Measurements from ENCODE around the gene MAP3K14.

Gene MAP3K14

GRCh38 chr17:45235416-45236281 is 81.2 kb downstream of the MAP3K14 start:
- peak in 1 of 2 donors; percentile 75 for DNase-seq (ENCODE audit: low read depth in 2 of 2)

- no peak for DNase-seq (ENCODE audit: low read depth in 2 of 2)
Measured at GRCh38 chr17:45234641-45235415, 82.0 kb downstream of the MAP3K14 start.

DNA sequence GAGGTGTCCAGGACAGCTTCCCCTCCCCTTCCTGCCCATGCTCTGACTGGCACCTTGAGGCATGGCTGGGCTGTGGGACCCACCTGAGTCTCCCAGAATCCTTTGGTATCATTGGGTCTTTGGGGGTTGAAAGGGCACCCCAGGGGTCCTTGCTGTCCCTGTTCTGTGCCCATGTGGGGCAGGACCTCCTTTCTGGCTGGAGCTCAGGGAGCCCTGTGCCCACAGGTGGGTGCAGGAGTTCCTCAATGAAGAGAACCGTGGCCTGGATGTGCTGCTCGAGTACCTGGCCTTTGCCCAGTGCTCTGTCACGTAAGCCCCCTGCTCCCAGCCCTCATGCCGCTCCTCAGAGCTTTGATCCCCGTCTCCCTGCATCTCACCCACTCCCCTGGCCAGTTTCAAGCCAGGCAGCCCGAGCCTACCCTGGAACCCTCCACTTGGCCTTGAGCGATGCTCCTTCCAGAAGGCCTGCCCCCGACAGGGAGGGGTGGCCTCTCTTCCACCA is 83.3 kb downstream of the MAP3K14 start:
- DNase-seq (ENCODE audit: low read depth in 2 of 2): no peak

DNA sequence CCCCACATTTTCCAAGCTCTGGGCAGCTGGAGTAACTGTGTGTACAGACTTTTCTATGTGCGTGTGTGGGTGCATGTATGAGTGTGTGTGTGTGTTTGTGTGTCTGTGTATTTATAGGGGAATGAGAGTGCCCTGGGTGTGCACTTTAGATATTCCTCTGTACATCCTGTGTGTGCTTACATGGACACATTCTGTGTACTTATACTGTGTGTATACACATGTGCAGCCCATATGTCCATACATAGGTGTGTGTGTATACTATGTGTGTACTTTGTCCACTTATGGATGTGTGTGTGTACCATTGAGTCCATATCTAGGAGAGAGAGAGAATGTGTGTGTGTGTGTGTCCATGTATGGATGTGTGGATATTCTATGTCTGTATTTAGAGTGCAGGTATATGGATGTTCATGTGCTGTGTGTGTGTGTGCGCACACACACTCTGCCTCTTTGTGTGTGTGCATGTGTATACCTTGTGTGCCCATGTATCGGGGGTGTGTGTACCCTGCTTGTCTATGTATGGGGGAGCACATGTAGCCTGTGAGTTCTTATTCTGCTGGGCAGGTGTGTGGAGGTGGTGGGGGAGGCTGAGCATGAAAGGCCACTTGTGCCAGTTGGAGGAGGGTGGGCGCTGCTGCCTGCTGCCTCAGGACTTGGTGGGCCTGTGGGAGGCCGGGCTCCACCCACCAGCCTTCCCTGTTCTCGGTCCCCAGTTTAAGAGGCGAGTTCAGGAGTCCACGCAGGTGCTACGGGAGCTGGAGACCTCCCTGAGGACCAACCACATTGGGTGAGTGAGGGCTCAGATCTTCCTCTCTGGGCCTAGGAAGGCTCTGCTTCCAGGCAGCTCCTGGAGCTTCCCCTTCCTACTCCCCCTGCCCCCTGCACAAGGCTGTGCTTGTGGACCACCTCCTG is 84.1 kb downstream of the MAP3K14 start:
- no peak for DNase-seq (ENCODE audit: low read depth in 2 of 2)

DNA sequence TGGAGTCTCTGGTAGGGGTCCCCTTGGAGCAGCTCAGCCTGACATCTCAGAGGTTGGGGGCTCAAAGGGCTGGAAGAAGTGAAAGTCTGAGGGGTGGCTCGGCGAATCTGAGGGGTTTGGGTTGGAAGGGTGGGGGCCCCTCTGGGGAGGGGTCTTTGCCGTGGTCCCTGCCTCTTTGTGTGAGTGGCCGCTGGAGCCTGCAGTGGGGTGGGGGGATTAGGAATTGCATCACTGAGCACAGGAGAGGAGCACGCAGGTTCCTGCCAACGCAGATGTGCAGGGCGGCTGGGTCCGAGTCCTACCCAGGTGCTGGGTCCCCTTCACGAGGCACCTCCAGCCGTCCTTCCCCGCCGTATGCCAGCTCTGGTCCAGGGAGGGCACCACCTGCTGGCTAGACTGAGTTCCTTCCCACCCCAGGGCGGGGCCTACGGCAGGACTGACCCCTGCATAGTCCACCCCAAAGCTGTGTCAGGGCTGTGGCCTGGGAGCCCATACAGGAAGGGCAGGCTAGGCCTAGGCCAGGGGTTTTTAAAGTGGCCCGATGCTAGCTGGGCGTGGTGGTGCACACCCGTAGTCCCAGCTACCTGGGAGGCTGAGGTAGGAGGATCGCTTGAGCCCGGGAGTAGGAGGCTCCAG is 85.2 kb downstream of the MAP3K14 start:
- no peak for DNase-seq (ENCODE audit: low read depth in 2 of 2)

DNA sequence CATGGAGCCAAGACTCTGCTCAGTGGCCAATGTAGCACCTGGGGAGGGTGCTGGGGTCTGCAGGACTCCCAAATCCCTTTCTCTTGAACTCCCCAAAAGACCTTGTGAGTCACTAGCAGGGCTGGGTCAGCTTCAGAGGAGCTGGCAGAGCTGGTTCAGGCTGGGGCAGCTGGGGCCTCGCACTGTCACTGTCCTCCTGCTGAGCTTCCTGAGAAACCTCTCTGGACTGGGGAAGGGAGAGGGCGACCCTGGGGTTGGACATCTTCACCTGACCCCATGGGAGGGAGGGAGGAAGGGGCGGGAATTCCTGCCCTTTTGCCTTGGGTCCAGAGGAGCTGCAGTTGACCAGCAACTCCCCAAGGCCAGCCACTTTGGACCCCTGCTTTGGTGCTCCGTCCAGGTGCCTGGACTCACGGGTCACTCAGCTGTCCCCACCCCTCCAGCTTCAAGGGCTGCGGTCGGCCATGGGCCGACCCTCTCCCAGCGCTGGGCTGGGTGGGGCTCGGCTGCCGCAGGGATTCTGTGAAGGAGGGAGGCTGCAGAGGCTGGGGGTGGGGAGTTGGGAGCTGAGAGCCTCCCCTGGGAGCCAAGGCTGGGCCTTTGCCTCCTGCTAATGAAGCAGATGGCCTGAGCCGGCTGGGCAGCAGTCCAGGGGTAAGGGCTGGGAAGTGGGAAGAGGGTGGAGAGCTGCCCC is 85.9 kb downstream of the MAP3K14 start:
- DNase-seq (ENCODE audit: low read depth in 2 of 2): no peak

GRCh38 chr17:45230410-45230786 is 86.4 kb downstream of the MAP3K14 start:
- DNase-seq (ENCODE audit: low read depth in 2 of 2): no peak

DNA sequence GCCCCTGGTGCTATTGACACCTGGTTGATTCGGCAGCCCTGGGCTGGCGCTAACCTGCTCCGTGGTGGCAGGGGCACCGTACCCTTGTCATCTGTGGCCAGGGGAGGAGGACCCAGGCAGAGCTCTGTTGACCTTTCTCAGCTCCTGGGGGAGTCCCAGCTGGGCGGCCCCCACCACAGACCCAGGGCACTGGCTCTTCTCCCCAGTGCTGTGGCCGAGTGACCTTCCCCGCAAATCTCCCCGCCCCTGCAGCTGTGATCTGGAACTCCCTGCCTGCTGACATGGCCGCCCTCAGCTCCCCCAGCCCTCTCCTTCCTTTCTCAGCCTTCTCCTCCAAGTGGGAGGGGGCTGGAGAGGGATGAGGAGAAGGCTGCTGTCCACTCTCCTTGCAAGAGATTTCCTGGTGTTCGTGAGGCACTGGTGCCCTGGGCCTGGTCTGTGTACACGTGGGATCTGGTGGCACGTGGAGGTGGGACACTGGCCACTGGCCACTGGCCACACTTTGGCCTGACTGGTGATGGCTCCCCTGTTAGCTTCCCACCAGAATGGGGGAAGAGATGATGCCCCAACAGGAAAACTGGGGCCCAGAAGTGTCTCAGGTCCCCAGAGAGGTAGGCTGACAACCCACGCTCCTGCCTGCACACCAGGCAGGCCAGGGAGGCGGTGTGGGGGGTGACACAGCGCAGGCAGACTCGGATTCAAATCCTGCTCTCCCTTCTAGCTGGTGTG is 87.0 kb downstream of the MAP3K14 start:
- no peak for DNase-seq (ENCODE audit: low read depth in 2 of 2)

- DNase-seq (ENCODE audit: low read depth in 2 of 2): peak; percentile 80 to 86
Measured at GRCh38 chr17:45228763-45229539, 87.9 kb downstream of the MAP3K14 start.

- no peak for DNase-seq (ENCODE audit: low read depth in 2 of 2)
Measured at GRCh38 chr17:45227926-45228762, 88.7 kb downstream of the MAP3K14 start.

GRCh38 chr17:45227101-45227925 is 89.5 kb downstream of the MAP3K14 start:
- DNase-seq (ENCODE audit: low read depth in 2 of 2): no peak

- DNase-seq (ENCODE audit: low read depth in 2 of 2): no peak
Measured at GRCh38 chr17:45226576-45226975, 90.2 kb downstream of the MAP3K14 start.

GRCh38 chr17:45225964-45226530 is 90.8 kb downstream of the MAP3K14 start:
- peak; percentile 94 to 97 for DNase-seq (ENCODE audit: low read depth in 2 of 2)

GRCh38 chr17:45225051-45225700 is 91.6 kb downstream of the MAP3K14 start:
- DNase-seq (ENCODE audit: low read depth in 2 of 2): no peak

- no peak for DNase-seq (ENCODE audit: low read depth in 2 of 2)
Measured at GRCh38 chr17:45224671-45225050, 92.2 kb downstream of the MAP3K14 start.

Data from stimulated activated CD4-positive, alpha-beta T cell treated with anti-CD3 and anti-CD28 coated beads, Interleukin-15, amount 100 ng/mL, for 48 hours (primary cell).